NCI-H146 (cell line): ENCODE results near the gene NKX1-2.
A peak's percentile ranks its signal among the peaks of the same experiment; 100 is the strongest.

Source experiments
- DNase-seq: peaks from one replicate; lab custom pipeline; 2025; lab: John Stamatoyannopoulos, UW

Gene NKX1-2

GRCh38 chr10:124474514-124475070 is 24.8 kb upstream of the NKX1-2 start:
- DNase-seq, result peak; percentile 83

GRCh38 chr10:124473070-124473469 is 23.2 kb upstream of the NKX1-2 start:
- DNase-seq, result no peak

GRCh38 chr10:124472071-124472470 is 22.2 kb upstream of the NKX1-2 start:
- DNase-seq, result no peak

GRCh38 chr10:124470544-124471434 is 21.0 kb upstream of the NKX1-2 start:
- peak; percentile 54 for DNase-seq

- no peak for DNase-seq
These were observed 20.2 kb upstream of the NKX1-2 start for GRCh38 chr10:124469956-124470484.

DNA sequence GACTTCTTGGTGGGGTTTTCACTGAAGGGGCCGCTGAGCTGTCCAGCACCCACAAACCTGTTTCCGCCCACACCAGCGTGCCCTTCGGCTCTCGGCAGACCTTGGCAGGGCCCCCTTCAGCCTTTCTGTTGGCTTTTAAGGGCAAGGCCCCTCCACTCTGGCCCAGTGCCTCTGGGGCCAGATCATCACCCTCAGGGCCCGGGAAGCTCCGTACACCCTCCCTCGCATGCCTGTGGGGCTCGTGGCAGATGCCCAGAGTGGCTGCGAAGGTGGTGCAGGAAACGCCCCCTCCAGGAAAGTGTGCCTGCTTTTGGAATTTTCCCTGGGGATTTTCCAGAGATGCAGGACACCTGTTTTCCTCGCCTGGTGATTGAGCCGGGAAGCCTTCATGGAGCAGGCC is 18.8 kb upstream of the NKX1-2 start:
- DNase-seq, result no peak

GRCh38 chr10:124467165-124467564 is 17.3 kb upstream of the NKX1-2 start:
- DNase-seq, result no peak

DNA sequence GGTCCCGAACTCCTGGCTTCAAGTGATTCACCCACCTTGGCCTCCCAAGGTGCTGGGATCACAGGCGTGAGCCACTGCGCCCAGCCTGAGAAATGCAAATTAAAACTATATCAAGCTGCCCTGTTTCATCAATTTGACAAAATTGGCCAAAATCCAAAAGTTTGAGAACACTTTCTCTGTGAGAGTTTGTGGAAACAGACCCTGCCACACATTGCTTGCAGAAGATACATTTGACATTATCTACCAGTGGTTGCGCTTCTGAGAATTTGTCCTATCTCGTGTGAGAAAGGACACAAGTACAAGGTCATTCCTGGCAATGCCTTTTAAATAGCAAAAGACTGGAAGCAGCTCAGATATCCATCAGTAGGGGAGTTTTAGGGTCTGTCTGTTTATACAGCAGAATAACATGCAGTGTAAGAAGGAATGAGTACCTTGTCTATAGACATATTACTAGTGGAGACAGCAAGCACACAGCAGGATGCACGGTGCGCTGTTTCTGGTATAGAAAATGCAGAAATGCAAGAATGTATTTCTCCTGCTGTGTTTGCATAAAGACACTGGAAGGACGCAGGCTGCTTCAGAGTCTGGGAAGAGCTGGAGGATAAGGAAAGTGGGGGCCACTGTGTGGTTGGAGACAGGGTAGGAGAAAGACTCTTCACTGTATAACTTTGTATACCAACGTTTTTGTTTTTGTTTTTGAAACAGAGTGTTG is 16.1 kb upstream of the NKX1-2 start:
- no peak for DNase-seq

GRCh38 chr10:124465003-124465776 is 15.4 kb upstream of the NKX1-2 start:
- DNase-seq, result no peak

GRCh38 chr10:124464028-124464965 is 14.5 kb upstream of the NKX1-2 start:
- DNase-seq, result no peak

- no peak for DNase-seq
These were observed 12.5 kb upstream of the NKX1-2 start for GRCh38 chr10:124462348-124462695.

DNA sequence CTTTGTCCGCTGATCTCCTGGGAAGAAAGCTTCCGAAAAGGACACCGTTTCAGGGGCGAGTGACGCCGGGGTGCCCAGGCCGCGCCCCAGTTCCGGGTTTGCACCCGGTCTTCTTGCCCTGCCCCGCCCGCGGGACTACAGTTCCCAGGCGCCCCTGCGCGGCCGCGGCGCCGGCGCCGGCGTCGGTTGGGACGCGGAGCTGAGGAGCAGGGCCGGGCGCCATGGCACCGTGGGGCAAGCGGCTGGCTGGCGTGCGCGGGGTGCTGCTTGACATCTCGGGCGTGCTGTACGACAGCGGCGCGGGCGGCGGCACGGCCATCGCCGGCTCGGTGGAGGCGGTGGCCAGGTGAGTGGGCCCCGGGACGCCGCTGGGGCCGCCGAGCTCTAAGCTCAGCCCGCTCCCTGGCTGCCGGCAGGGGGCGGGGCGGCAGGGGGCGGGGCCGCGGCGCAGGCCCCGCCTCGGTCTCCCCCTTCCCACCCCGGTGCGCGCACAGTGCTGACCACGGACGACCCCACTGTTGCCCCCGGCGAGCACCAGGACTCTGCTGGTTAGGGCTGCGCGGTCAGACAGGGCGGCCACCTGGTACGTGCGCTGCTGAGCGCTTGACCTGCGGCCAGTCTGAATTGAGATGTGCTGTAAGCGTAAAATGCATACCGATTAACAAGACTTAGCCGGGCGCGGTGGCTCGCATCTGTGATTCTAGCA is 12.0 kb upstream of the NKX1-2 start, which contains the start of gene LHPP:
TSS of gene LHPP (plus strand) at position 182 of the 706 bp plus-strand sequence. CDS start at position 222, 40 bp downstream.
- peak; percentile 84 for DNase-seq

- no peak for DNase-seq
These were observed 10.3 kb upstream of the NKX1-2 start for GRCh38 chr10:124460144-124460543.

GRCh38 chr10:124459395-124459794 is 9.6 kb upstream of the NKX1-2 start:
- DNase-seq, result no peak

DNA sequence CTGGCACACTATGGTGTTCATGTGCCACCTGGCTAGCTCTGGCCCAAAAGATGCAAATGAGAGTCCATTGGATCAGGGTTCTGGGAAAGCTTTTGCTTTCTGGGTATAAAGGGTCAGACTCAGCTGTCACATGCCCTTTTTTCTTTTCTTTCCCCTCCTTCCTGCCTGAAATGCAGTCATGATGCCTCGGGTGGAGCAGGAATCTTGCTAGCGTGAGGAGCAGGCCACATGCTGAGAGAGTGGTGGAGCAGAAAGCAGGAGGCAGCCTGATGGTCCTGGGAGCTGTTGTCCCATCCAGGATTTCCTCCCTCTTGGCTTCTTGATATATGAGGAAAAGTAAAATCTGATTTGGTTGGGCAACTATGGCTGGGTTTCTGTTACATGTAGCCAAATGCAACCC is 9.1 kb upstream of the NKX1-2 start:
- DNase-seq, result no peak

DNA sequence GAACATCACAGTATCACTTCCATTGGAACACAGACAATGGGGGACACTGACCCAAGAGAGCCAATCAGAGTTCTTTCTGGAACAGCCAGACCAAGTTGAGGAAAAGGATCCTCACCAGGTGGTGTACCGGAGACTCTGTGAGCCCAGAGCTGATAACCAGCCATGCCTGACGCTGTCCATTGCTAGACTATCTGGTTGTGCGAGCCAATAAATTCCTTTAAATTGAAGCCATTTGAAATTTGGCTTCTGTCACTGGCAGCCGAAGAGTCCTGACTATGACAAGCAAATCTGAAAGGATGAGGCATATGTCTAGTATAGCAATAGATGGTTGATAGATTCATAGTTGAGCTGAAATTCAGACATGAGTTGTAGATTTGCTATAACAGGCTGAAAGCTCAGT is 8.6 kb upstream of the NKX1-2 start:
- no peak for DNase-seq

GRCh38 chr10:124455441-124455840 is 5.6 kb upstream of the NKX1-2 start:
- DNase-seq, result no peak

DNA sequence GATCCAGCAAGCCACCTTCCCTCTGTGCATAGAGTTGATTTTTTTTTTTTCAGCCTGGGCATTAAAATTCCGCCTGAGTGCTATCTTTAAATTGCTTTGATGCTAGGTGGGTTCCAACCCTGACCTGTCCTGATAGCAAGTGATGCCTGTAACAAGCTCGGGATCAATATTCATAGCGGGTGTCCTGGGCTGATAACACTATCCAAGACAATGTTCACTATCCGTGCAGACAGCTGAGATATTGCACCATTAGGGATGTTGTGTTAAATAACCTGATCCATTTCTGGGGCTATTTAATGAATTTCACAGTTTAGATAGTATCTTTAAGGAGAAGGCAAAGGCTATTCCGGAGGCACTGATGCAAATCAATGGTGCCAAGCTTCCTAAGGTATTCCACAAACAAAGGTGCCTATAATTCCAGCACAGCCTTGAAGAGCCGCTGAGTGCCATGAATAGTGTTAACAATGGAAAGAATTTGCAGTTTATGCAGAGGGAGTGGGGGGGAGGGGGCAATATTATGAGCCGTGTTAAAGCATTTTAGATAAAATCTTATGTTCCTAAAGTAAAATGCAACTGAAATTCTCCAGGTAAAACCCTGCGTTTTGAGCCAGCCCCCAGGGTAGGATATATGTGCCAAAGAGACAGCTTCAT is 4.2 kb upstream of the NKX1-2 start:
- DNase-seq, result peak; percentile 61

GRCh38 chr10:124451276-124451675 is 1.4 kb upstream of the NKX1-2 start:
- no peak for DNase-seq

- DNase-seq, result no peak
These were observed 885 bp upstream of the NKX1-2 start for GRCh38 chr10:124450783-124451057.
